RPMI8226 (cell line): ENCODE data around the gene NCOA3.
A peak's percentile ranks its signal among the peaks of the same experiment; 100 is the strongest.

ENCODE experiments used
- DNase-seq: peaks from one replicate; pipeline ENCODE4 v3.0.0-alpha.2; 2015

NCOA3 gene

GRCh38 chr20:47648943-47649342 is 147.3 kb downstream of the NCOA3 start:
- DNase-seq = no peak

GRCh38 chr20:47652301-47652700 is 150.6 kb downstream of the NCOA3 start:
- no peak for DNase-seq

- DNase-seq = no peak
These were observed 151.1 kb downstream of the NCOA3 start for GRCh38 chr20:47652794-47653193.

- DNase-seq = no peak
These were observed 152.2 kb downstream of the NCOA3 start for GRCh38 chr20:47653869-47654268.

GRCh38 chr20:47654370-47654769 is 152.7 kb downstream of the NCOA3 start:
- no peak for DNase-seq

GRCh38 chr20:47655635-47656034 is 153.9 kb downstream of the NCOA3 start:
- DNase-seq = no peak

- no peak for DNase-seq
These were observed 154.6 kb downstream of the NCOA3 start for GRCh38 chr20:47656318-47656717.

GRCh38 chr20:47659904-47660601 is 158.4 kb downstream of the NCOA3 start:
- no peak for DNase-seq

GRCh38 chr20:47660602-47660905 is 158.9 kb downstream of the NCOA3 start:
- no peak for DNase-seq

- no peak for DNase-seq
These were observed 159.5 kb downstream of the NCOA3 start for GRCh38 chr20:47660983-47661700.

GRCh38 chr20:47661714-47662113 is 160.0 kb downstream of the NCOA3 start:
- no peak for DNase-seq

GRCh38 chr20:47662483-47663353 is 161.0 kb downstream of the NCOA3 start:
- DNase-seq = no peak

- DNase-seq = peak; percentile 57
These were observed 161.8 kb downstream of the NCOA3 start for GRCh38 chr20:47663354-47664067.

- DNase-seq = no peak
These were observed 162.4 kb downstream of the NCOA3 start for GRCh38 chr20:47664068-47664437.

- no peak for DNase-seq
These were observed 163.1 kb downstream of the NCOA3 start for GRCh38 chr20:47664744-47665143.

- no peak for DNase-seq
These were observed 163.7 kb downstream of the NCOA3 start for GRCh38 chr20:47665221-47665991.

- no peak for DNase-seq
These were observed 164.6 kb downstream of the NCOA3 start for GRCh38 chr20:47666304-47666703.

GRCh38 chr20:47667086-47667485 is 165.4 kb downstream of the NCOA3 start:
- no peak for DNase-seq

- no peak for DNase-seq
These were observed 166.0 kb downstream of the NCOA3 start for GRCh38 chr20:47667531-47668312.

- DNase-seq = no peak
These were observed 166.8 kb downstream of the NCOA3 start for GRCh38 chr20:47668313-47669151.

- DNase-seq = no peak
These were observed 167.4 kb downstream of the NCOA3 start for GRCh38 chr20:47669152-47669425.
